ENCODE measurements around the gene MAP4K1. TPM values are rescaled to one million over a fixed set of nuclear protein-coding genes. Genes with fewer than 3 reads are reported as not detected.

Gene MAP4K1
- total RNA-seq, 1 donor: not detected

- H3K4me3 ChIP-seq (ENCODE audit: low read depth, low read length): no peak overlapping the region
- no peak for TF ChIP-seq CTCF (IDR thresholded peaks at IDR 0.05; ENCODE audit: insufficient read depth, low read length)
- peak; percentile 25 for DNase-seq (ENCODE audit: low read depth)
Measured at GRCh38 chr19:38545596-38545995, 72.2 kb downstream of the MAP4K1 start.

- H3K4me3 ChIP-seq (ENCODE audit: low read depth, low read length): no peak overlapping the region
- TF ChIP-seq CTCF (IDR thresholded peaks at IDR 0.05; ENCODE audit: insufficient read depth, low read length): peak; percentile 58
- DNase-seq (ENCODE audit: low read depth): peak; percentile 9
Measured at GRCh38 chr19:38544569-38545315, 73.0 kb downstream of the MAP4K1 start.

GRCh38 chr19:38543807-38544568 is 73.8 kb downstream of the MAP4K1 start:
- TF ChIP-seq CTCF (IDR thresholded peaks at IDR 0.05; ENCODE audit: insufficient read depth, low read length): no peak
- H3K4me3 ChIP-seq (ENCODE audit: low read depth, low read length): peak overlapping the region; percentile 35
- peak; percentile 85 for DNase-seq (ENCODE audit: low read depth)

- peak overlapping the region; percentile 28 for H3K4me3 ChIP-seq (ENCODE audit: low read depth, low read length)
- no peak for TF ChIP-seq CTCF (IDR thresholded peaks at IDR 0.05; ENCODE audit: insufficient read depth, low read length)
- DNase-seq (ENCODE audit: low read depth): no peak
Measured at GRCh38 chr19:38543286-38543806, 74.4 kb downstream of the MAP4K1 start.

- no peak overlapping the region for H3K4me3 ChIP-seq (ENCODE audit: low read depth, low read length)
- no peak for TF ChIP-seq CTCF (IDR thresholded peaks at IDR 0.05; ENCODE audit: insufficient read depth, low read length)
Measured at GRCh38 chr19:38542040-38542439, 75.7 kb downstream of the MAP4K1 start.

GRCh38 chr19:38539751-38540150 is 78.0 kb downstream of the MAP4K1 start:
- H3K4me3 ChIP-seq (ENCODE audit: low read depth, low read length): no peak overlapping the region
- TF ChIP-seq CTCF (IDR thresholded peaks at IDR 0.05; ENCODE audit: insufficient read depth, low read length): no peak
- no peak for DNase-seq (ENCODE audit: low read depth)

More at GRCh38 chr19:38542040-38542439, 75.7 kb downstream of the MAP4K1 start:
- DNase-seq (ENCODE audit: low read depth): no peak
